Activated T-cell treated with anti-CD3 and anti-CD28 coated beads for 1 hour (primary cell): ENCODE measurements around the gene GPC5.

Source experiments
- DNase-seq: peaks from one replicate; pipeline ENCODE4 v3.0.0-alpha.2; 2020; ENCODE audit warnings: low read depth

Gene GPC5

GRCh38 chr13:91593456-91593855 lies 195.0 kb downstream of the GPC5 start:
- no peak for DNase-seq

- no peak for DNase-seq
Measured at GRCh38 chr13:91594061-91594460, 195.6 kb downstream of the GPC5 start.

- no peak for DNase-seq
Measured at GRCh38 chr13:91595677-91596076, 197.3 kb downstream of the GPC5 start.

DNA sequence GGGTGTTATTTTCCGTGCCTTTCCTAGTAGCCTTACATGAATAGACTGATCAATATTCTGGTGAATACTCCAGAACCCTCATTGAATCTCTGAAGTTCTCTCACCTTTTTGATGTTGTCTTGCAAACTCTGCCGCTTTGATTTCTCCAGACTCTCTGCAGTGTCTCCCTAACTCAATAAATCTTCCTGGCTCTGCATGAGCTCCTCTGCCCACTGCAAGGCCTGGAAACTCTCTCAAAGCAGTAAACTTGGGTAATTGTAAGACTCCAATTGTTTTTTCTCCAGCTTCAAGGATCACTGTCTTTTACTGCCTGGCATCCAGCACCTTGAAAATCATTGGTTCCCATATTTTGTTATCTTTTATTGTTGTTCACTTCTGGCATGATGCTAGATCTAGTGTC lies 198.4 kb downstream of the GPC5 start:
- DNase-seq, result no peak

DNA sequence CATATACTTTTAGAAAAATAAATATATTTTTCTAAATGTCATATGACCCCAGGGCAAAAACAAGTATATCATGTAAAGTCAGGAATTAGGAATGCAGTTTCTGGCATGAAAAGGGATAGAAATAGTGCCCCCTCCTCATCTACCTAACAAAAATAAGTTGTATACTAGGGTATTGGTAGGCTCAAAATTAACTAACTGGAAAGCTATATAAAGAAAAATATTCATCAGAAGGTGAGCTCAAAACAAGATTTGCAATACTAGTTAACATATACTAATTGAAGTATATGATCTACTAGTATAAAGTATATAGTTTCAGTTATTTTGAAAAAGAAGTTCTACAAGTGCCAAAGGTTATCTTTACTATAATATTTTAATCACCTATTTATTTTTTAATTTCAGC lies 200.2 kb downstream of the GPC5 start:
- DNase-seq, result no peak

GRCh38 chr13:91601273-91601672 lies 202.9 kb downstream of the GPC5 start:
- no peak for DNase-seq

DNA sequence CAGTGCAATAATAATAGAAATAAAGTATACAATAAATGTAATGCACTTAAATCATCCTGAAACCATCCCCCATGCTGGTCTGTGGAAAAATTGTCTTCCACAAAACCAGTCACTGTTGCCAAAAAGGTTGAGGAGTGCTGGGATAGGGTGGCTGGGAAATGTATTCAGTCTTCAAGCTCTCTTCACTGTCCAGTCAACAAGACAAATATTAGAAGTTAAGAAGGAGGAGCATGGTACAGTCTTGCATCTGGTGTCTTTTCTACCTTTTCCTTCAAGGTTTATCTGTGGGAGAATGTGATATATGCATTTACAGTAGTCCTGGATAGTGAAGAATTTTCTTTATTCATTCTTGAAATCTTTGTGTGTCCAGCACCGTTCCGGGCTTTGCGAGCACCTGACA lies 203.4 kb downstream of the GPC5 start:
- DNase-seq, result no peak

- DNase-seq, result no peak
Measured at GRCh38 chr13:91609353-91609752, 210.9 kb downstream of the GPC5 start.

- no peak for DNase-seq
Measured at GRCh38 chr13:91618315-91618714, 219.9 kb downstream of the GPC5 start.

- no peak for DNase-seq
Measured at GRCh38 chr13:91620670-91621141, 222.3 kb downstream of the GPC5 start.

DNA sequence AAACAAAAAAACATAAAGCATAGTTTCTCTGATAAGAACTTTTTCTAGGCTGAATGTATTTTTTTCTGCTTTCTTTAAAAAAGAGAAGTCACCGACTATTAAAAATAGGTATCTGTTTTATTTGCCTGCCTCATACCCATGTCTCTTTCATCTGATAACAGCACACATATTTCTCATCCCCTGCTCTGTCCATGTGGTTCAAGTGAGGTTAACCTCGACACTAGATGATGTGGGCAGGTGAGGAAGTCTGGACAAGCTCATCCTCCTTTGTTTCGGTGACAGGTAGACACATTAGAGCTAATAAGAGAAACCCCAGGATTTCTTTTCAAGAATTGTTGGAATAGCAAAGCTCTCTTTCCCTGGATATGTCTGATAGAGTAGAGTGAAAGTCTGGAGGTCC lies 222.7 kb downstream of the GPC5 start:
- no peak for DNase-seq

- no peak for DNase-seq
Measured at GRCh38 chr13:91621963-91622362, 223.5 kb downstream of the GPC5 start.

- DNase-seq, result no peak
Measured at GRCh38 chr13:91622778-91623550, 224.5 kb downstream of the GPC5 start.

GRCh38 chr13:91627952-91628739 lies 229.7 kb downstream of the GPC5 start:
- no peak for DNase-seq

GRCh38 chr13:91630946-91631345 lies 232.5 kb downstream of the GPC5 start:
- DNase-seq, result no peak

GRCh38 chr13:91632086-91632485 lies 233.7 kb downstream of the GPC5 start:
- no peak for DNase-seq

DNA sequence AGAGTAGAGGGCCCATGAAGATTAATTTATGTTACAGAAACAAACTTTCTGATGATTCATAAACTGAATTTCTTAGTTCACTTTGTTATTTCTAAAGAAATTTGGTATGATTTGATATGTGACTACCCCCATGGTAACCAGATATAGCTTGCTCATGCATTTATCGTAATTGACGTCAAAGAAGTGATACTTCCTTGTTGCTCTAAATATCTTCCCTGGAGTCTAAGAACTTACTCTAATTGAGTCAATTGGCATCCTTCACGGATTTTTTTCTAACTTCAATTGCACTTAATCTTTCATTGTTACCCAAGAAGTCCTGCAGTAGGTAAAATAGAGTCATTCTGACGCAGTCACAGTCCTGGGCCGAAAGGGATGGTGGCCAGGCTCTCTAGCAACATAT lies 240.9 kb downstream of the GPC5 start:
- no peak for DNase-seq

DNA sequence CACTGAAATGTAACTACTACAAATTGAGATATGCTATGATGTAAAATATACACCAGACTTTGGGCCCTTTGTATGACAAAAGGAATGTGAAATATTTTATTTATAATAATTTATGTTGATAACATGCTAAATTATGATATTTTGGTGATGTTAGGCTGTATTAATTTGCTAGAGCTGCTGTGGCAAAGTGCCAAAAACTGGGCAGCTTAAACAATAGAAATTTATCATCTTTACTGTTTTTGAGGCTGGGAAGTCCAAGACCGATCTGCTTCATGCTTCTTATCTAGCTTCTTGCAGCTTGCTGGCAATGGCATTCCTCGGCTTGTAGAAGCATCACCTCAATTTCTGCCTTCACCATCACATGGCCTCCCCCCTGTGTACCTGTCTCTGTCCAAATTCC lies 245.0 kb downstream of the GPC5 start:
- DNase-seq, result no peak

DNA sequence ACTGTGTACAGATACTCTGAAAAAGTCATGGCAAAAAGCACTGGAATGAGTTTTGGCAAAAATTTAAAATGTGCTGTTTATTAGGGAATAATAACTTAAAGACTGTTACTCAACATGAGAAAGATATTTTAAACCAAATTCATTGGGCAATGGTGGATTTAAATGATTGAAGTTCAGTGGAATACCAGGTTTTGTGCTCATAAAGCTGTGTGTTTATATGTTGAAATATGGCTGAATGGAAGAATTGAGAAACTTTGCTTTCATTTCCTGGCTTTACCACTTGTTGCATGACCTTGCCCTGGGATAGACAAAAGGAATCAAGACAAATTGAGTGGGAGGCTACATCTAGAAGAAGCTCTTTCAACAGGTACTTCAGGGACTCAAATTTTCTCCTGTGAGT lies 246.4 kb downstream of the GPC5 start:
- no peak for DNase-seq

- DNase-seq, result no peak
Measured at GRCh38 chr13:91647361-91647990, 249.1 kb downstream of the GPC5 start.

GRCh38 chr13:91648012-91648411 lies 249.6 kb downstream of the GPC5 start:
- DNase-seq, result no peak

DNA sequence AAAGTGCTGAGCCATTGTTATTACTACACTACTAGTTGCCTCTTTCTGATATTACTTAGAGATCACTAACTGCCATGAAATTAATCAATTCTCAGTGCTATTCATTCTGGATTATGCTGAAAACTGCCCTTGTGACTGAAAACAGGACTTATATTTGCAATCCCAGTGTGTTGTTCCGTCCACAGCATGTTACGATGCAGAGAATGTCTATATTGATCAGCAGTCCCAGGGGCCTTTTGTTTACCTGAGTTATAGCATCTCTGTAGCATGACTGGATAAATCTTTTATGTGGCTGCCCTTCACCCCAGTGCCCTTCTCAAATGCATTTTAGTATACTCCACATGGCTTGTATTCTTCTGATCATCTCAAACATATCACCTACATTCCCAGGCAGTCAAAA lies 251.0 kb downstream of the GPC5 start:
- no peak for DNase-seq
